Panc1 (cell line): Measurements from ENCODE around the gene LEMD2. TPM values are rescaled to one million over a fixed set of nuclear protein-coding genes. Genes with fewer than 3 reads are reported as not detected.

Source experiments
- ATAC-seq: fragments of 200-7000 bp; cut with Tn5 transposase; 2 replicates; pipeline ENCODE4 v1.9.1; 2020; ENCODE audit warnings: mild to moderate bottlenecking, moderate library complexity
- BruUV-seq: library from RNA; stranded (reverse); fragments of 400-500 nt; replicated peaks from 2 replicates; lab custom pipeline; 2021; lab: Mats Ljungman, UMichigan
- CTCF ChIA-PET: fragments of 300-600 bp; sonication (Branson Sonifier 250); formaldehyde crosslinking; loops from one replicate; lab custom pipeline; 2022; ENCODE audit warnings: antibody characterized with exemption; lab: Charles Lee
- POLR2A ChIA-PET: fragments of 300-600 bp; sonication (Branson Sonifier 250); formaldehyde crosslinking; loops from one replicate; lab custom pipeline; 2022; ENCODE audit warnings: antibody characterized with exemption; lab: Charles Lee
- DNase-seq: peaks from one replicate; pipeline ENCODE4 v3.0.0-alpha.2; 2010; ENCODE audit warnings: low read depth, low spot score
- H3K27ac ChIP-seq: 2 replicates; pipeline ENCODE4 v1.5.1; 2011; ENCODE audit warnings: mild to moderate bottlenecking, low read length, inconsistent platforms
- H3K27me3 ChIP-seq: fragments of 200-500 bp; sonication (Bioruptor generic); 2 replicates; pipeline ENCODE4 v1.6.0; 2014; ENCODE audit warnings: low read length, inconsistent platforms; ENCODE audit not compliant: control insufficient read depth, insufficient read depth
- H3K36me3 ChIP-seq: fragments of 200-500 bp; sonication (Bioruptor generic); 2 replicates; pipeline ENCODE4 v1.5.1; 2014; ENCODE audit warnings: inconsistent platforms, mild to moderate bottlenecking, low read length, moderate library complexity; ENCODE audit not compliant: control insufficient read depth, insufficient read depth
- H3K4me1 ChIP-seq: 2 replicates; pipeline ENCODE4 v1.5.1; 2011; ENCODE audit warnings: inconsistent platforms, mild to moderate bottlenecking, low read length, moderate library complexity; ENCODE audit not compliant: control insufficient read depth, insufficient read depth
- H3K4me3 ChIP-seq, 2 experiments: 2 replicates each; pipeline ENCODE4 v1.5.1; 2011 to 2012; ENCODE audit warnings: low read depth in 2 of 2, low read length in 2 of 2, mild to moderate bottlenecking in 2 of 2, inconsistent platforms in 1 of 2, moderate library complexity in 1 of 2
- H3K9me3 ChIP-seq: fragments of 200-500 bp; sonication (Bioruptor generic); 2 replicates; pipeline ENCODE4 v1.5.1; 2014; ENCODE audit warnings: low read depth, mild to moderate bottlenecking, inconsistent platforms, low read length, moderate library complexity; ENCODE audit not compliant: control insufficient read depth, insufficient read depth
- CTCF ChIP-seq: fragments of 450-650 bp; IDR thresholded peaks from 2 replicates; pipeline ENCODE4 v1.5.1; 2017; ENCODE audit warnings: mild to moderate bottlenecking
- POLR2AphosphoS5 ChIP-seq: IDR thresholded peaks from 2 replicates; pipeline ENCODE4 v1.6.1; 2012; ENCODE audit warnings: mild to moderate bottlenecking, low read depth, low read length, moderate library complexity
- REST ChIP-seq, 2 experiments: IDR thresholded peaks; 2 replicates each; pipeline ENCODE4 v1.6.1; 2011 to 2012; ENCODE audit warnings: low read depth in 2 of 2, control low read depth in 1 of 2, low read length in 1 of 2, mild to moderate bottlenecking in 1 of 2, moderate library complexity in 1 of 2; ENCODE audit not compliant: insufficient read depth in 1 of 2
- SIN3A ChIP-seq: IDR thresholded peaks from 2 replicates; pipeline ENCODE4 v1.6.1; 2012; ENCODE audit warnings: low read depth, mild to moderate bottlenecking, low read length, moderate library complexity, borderline replicate concordance; ENCODE audit not compliant: insufficient read depth
- TCF7L2 ChIP-seq: IDR thresholded peaks from 2 replicates; pipeline ENCODE4 v1.6.1; 2011; ENCODE audit warnings: mild to moderate bottlenecking, low read depth, low read length, inconsistent platforms
- in situ Hi-C: cut with HindIII; loops from 2 replicates; pipeline ENCODE4 v1.10.0; 2016; ENCODE audit warnings: low sequenced_read_pairs, low pct_unique_long_range_greater_than_20kb
- intact Hi-C: fragments of 100-400 bp; cut with micrococcal nuclease; formaldehyde crosslinking; loops from one replicate; pipeline ENCODE4 v1.10.0; 2022; ENCODE audit not compliant: unreplicated experiment
- total RNA-seq: library from RNA; stranded (reverse); gene quantifications from one replicate; pipeline ENCODE4 v1.2.1, GENCODE V29; 2021; ENCODE audit not compliant: unreplicated experiment

The LEMD2 gene
- total RNA-seq, 1 experiment from 2014 or later = 89.8 TPM

- intact Hi-C loops = no loop called here
- DNase-seq = no peak
- ChIA-PET POLR2A (no interaction called here), CTCF (no interaction called here)
- in situ Hi-C loops = no loop called here
- no peaks in the 10 kb centered on the region for H3K9me3 ChIP-seq
- no peaks in the 10 kb centered on the region for H3K36me3 ChIP-seq
- no peaks in the 10 kb centered on the region for H3K27me3 ChIP-seq
- no TSS peak for BruUV-seq
- TF ChIP-seq TCF7L2 (no peak), POLR2AphosphoS5 (no peak)
- H3K4me1 ChIP-seq = peaks cover 19% of the 10 kb centered on the region
- no peak overlapping the region for H3K27ac ChIP-seq
- ATAC-seq = no peak
- no peak overlapping the region for H3K4me3 ChIP-seq
These were observed 30.1 kb downstream of the LEMD2 start for GRCh38 chr6:33758815-33759216.

- no peak for TF ChIP-seq CTCF
- TF ChIP-seq REST (IDR thresholded peaks at IDR 0.05; ENCODE audit: insufficient read depth in 1 of 2, low read depth in 2 of 2, low read length in 1 of 2) = no peak
- no peak for TF ChIP-seq TCF7L2
- no peak for TF ChIP-seq SIN3A
- TF ChIP-seq POLR2AphosphoS5 = no peak
- no TSS peak for BruUV-seq
- ChIA-PET CTCF (interaction anchor here (0.7 kb wide), 1 partner anchor 13 kb away, joined by 6 read pairs; no protein-coding TSS in a partner anchor), POLR2A (no interaction called here)
- Histone ChIP-seq H3K27me3 (no peaks in the 10 kb centered on the region), H3K36me3 (no peaks in the 10 kb centered on the region), H3K4me1 (peaks cover 19% of the 10 kb centered on the region), H3K9me3 (no peaks in the 10 kb centered on the region), H3K4me3 (no peak overlapping the region), H3K27ac (no peak overlapping the region)
- no peak for DNase-seq
- in situ Hi-C loops (no loop called here), intact Hi-C loops (no loop called here)
- ATAC-seq = no peak
These were observed 31.0 kb downstream of the LEMD2 start for GRCh38 chr6:33757906-33758305.

- ChIA-PET CTCF (interaction anchor here (0.7 kb wide), 1 partner anchor 13 kb away, joined by 6 read pairs; no protein-coding TSS in a partner anchor), POLR2A (no interaction called here)
- H3K4me3 ChIP-seq = no peak overlapping the region
- ATAC-seq (no peak), DNase-seq (no peak)
- no TSS peak for BruUV-seq
- in situ Hi-C loops (no loop called here), intact Hi-C loops (no loop called here)
- H3K27me3 ChIP-seq = no peaks in the 10 kb centered on the region
- H3K36me3 ChIP-seq = no peaks in the 10 kb centered on the region
- H3K9me3 ChIP-seq = no peaks in the 10 kb centered on the region
- no peak overlapping the region for H3K27ac ChIP-seq
- no peak for TF ChIP-seq SIN3A
- no peak for TF ChIP-seq TCF7L2
- TF ChIP-seq POLR2AphosphoS5 = no peak
- no peak for TF ChIP-seq REST (IDR thresholded peaks at IDR 0.05; ENCODE audit: insufficient read depth in 1 of 2, low read depth in 2 of 2, low read length in 1 of 2)
- peaks cover 21% of the 10 kb centered on the region for H3K4me1 ChIP-seq
These were observed 31.8 kb downstream of the LEMD2 start for GRCh38 chr6:33757113-33757512.
